GM12892 (cell line): ENCODE data around the gene ISLR.

ENCODE experiments used
- POLR2A ChIP-seq: IDR thresholded peaks from 2 replicates; pipeline ENCODE4 v1.6.1; 2011; ENCODE audit warnings: low read depth, low read length, control low read depth
- POLR2AphosphoS5 ChIP-seq: IDR thresholded peaks from 2 replicates; pipeline ENCODE4 v1.6.1; 2011; ENCODE audit warnings: low read depth, low read length, control low read depth
- TAF1 ChIP-seq: IDR thresholded peaks from 2 replicates; pipeline ENCODE4 v1.6.1; 2011; ENCODE audit warnings: low read depth, mild to moderate bottlenecking, control low read depth, low read length, borderline replicate concordance

DNA sequence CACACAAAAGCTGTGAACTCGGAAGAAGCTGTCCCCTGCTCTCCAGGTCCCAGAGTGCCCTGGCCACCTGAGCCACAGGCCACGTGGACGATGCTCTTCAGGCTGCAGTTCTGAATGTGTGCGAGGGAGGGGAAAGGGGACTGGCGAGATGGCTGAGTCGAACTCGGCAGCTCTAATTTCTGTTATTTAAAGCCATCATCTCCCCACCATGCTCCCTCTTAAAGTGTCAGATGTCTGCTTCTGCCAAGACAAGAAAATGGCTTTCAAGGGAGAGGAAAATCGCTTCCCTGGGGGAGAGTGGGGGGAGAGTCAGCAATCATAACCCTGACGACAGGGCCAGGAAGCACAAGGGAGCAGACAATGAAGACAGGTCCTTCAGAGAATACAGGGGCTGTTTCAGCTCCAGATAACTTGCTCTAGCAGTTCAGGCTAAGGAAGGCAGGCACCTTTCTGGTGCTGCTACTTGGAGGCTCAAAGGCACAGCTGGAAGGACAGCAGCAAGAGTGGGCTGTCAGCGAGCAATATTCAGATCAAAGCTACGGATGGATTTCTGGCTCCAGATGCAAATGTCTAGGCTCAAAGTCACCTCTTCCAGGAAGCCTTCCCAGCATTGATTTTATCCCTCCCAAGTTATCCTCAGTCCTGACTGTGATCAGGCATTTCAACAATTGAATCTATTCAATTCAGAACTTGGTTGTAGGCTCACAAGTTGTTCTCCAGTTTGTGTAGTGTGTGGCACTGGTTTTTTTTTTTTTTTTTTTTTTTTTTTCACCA is 47.2 kb downstream of the ISLR start:
- no peak for TF ChIP-seq POLR2AphosphoS5
- no peak for TF ChIP-seq POLR2A
- no peak for TF ChIP-seq TAF1
